K562 (cell line): ENCODE data around the gene UNC93B1. TPM values are rescaled to one million over a fixed set of nuclear protein-coding genes. Genes with fewer than 3 reads are reported as not detected.

ENCODE experiments used
- KDM1A ChIP-seq, 2 experiments: fragments of 450-650 bp; IDR thresholded peaks; 2 replicates each; pipeline ENCODE4 v1.6.1; 2016; ENCODE audit warnings: mild to moderate bottlenecking in 2 of 2
- KDM5B ChIP-seq: fragments of 200-600 bp; sonication (generic); IDR thresholded peaks from 2 replicates; pipeline ENCODE4 v1.6.1; 2012; ENCODE audit warnings: low read depth, mild to moderate bottlenecking, moderate library complexity, low read length, control low read depth, inconsistent platforms; ENCODE audit not compliant: insufficient replicate concordance
- KLF6 ChIP-seq: fragments of 250-450 bp; sonication (Bioruptor Pico); IDR thresholded peaks from 2 replicates; pipeline ENCODE4 v1.4.0; 2020; ENCODE audit warnings: mild to moderate bottlenecking, moderate library complexity, borderline replicate concordance
- MAFK ChIP-seq: IDR thresholded peaks from 2 replicates; pipeline ENCODE4 v1.6.1; 2011; ENCODE audit warnings: low read length, improper control_type of control experiment
- NCOR1 ChIP-seq: fragments of 450-650 bp; IDR thresholded peaks from 2 replicates; pipeline ENCODE4 v1.6.1; 2016; ENCODE audit warnings: mild to moderate bottlenecking, moderate library complexity
- POLR2AphosphoS5 ChIP-seq: IDR thresholded peaks from 2 replicates; pipeline ENCODE4 v1.6.1; 2011; ENCODE audit warnings: mild to moderate bottlenecking, low read depth, low read length, moderate library complexity; ENCODE audit not compliant: control insufficient read depth, insufficient read depth
- SAFB ChIP-seq: fragments of 200-400 bp; formaldehyde crosslinking; IDR thresholded peaks from 2 replicates; pipeline ENCODE4 v1.6.1; 2017; ENCODE audit warnings: low read depth, low read length, borderline replicate concordance
- SMARCA5 ChIP-seq: fragments of 450-650 bp; IDR thresholded peaks from 2 replicates; pipeline ENCODE4 v1.6.1; 2016
- SRSF9 ChIP-seq: fragments of 200-400 bp; formaldehyde crosslinking; IDR thresholded peaks from 2 replicates; pipeline ENCODE4 v1.6.1; 2017; ENCODE audit warnings: low read depth, low read length, borderline replicate concordance
- polyA plus RNA-seq, 8 experiments: library from polyadenylated mRNA; depleted of rRNA in 4 of 8; stranded (reverse) in 5 of 8; unstranded in 3 of 8; fragments of >200 nt; fragmentation: Nextera tagmentation in 2 of 8; fragmentation: Illumina TruSeq in 1 of 8; extraction: Ambion mirVana in 2 of 8; extraction: Trizol in 1 of 8; gene quantifications; 2 replicates each; pipeline versions ENCODE4 v1.2.1 to v1.2.3, GENCODE V29; 2011 to 2014; ENCODE audit warnings: inconsistent platforms in 1 of 8, missing spikeins in 1 of 8
- total RNA-seq, 7 experiments: library from RNA; depleted of rRNA in 6 of 7; stranded (reverse); fragments of >200 nt in 6 of 7; fragmentation: Illumina TruSeq in 2 of 7; extraction: Trizol in 2 of 7; gene quantifications; 2 replicates each; pipeline versions ENCODE4 v1.2.1 to v1.2.3, GENCODE V29; 2011 to 2021; ENCODE audit warnings: low replicate concordance in 1 of 7
- TF ChIP-seq, protein P1 (sequence below): sonication (generic); formaldehyde crosslinking; IDR thresholded peaks from 2 replicates; pipeline ENCODE4 v1.8.0; 2023; ENCODE audit warnings: missing genetic modification reagents, mild to moderate bottlenecking, borderline replicate concordance
- TF ChIP-seq, protein P2 (sequence below): fragments of 450-650 bp; IDR thresholded peaks from 2 replicates; pipeline ENCODE4 v1.6.1; 2014; ENCODE audit warnings: low read depth, mild to moderate bottlenecking, moderate library complexity, borderline replicate concordance
- TF ChIP-seq, protein P3 (sequence below): fragments of 250-450 bp; sonication (Bioruptor Pico); IDR thresholded peaks from 2 replicates; pipeline ENCODE4 v1.9.0; 2021; ENCODE audit warnings: mild to moderate bottlenecking
- TF ChIP-seq, protein P4 (sequence below): fragments of 250-450 bp; sonication (Bioruptor Pico); IDR thresholded peaks from 2 replicates; pipeline ENCODE4 v1.5.0; 2021; ENCODE audit warnings: mild to moderate bottlenecking, borderline replicate concordance
- TF ChIP-seq, protein P5 (sequence below): sonication (generic); formaldehyde crosslinking; IDR thresholded peaks from 2 replicates; pipeline ENCODE4 v1.8.0; 2022; ENCODE audit warnings: mild to moderate bottlenecking, low read depth, missing genetic modification reagents

The UNC93B1 gene
- total and polyA plus RNA-seq, 9 of the 15 experiments (the other 6 are each of a cell fraction or from before 2014, with no cell fraction given), result 0.10 to 13.6 (median 6.5) TPM

DNA sequence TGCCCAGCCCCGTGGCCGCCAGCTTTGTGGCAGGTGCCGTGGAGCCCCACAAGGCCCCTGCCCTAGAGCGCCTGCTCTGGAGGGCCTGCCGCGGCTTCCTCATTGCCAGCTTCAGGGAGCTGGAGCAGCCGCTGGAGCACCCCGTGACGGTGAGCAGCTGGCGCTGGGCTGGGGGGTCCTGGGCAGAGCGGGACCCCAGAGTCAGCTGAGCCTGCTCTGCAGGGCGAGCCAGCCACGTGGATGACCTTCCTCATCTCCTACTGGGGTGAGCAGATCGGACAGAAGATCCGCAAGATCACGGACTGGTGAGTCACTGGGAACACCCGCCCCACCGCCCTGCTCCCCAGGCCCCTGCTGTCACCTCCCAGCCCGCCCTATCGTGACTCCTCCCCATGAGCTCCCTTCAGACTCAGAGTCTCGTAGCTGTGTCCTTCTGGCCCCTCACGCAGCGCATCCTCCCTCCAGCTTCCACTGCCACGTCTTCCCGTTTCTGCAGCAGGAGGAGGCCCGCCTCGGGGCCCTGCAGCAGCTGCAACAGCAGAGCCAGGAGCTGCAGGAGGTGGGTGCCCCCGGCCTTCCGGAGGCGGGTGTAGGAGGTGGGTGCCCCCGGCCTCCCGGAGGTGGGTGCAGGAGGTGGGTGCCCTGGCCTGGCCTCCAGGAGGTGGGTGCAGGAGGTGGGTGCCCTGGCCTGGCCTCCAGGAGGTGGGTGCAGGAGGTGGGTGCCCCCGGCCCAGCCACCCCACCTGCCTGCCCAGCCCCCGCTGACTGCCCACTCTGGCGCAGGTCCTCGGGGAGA, 39.6 kb upstream of the UNC93B1 start (continued):
- TF ChIP-seq, protein P1, sequence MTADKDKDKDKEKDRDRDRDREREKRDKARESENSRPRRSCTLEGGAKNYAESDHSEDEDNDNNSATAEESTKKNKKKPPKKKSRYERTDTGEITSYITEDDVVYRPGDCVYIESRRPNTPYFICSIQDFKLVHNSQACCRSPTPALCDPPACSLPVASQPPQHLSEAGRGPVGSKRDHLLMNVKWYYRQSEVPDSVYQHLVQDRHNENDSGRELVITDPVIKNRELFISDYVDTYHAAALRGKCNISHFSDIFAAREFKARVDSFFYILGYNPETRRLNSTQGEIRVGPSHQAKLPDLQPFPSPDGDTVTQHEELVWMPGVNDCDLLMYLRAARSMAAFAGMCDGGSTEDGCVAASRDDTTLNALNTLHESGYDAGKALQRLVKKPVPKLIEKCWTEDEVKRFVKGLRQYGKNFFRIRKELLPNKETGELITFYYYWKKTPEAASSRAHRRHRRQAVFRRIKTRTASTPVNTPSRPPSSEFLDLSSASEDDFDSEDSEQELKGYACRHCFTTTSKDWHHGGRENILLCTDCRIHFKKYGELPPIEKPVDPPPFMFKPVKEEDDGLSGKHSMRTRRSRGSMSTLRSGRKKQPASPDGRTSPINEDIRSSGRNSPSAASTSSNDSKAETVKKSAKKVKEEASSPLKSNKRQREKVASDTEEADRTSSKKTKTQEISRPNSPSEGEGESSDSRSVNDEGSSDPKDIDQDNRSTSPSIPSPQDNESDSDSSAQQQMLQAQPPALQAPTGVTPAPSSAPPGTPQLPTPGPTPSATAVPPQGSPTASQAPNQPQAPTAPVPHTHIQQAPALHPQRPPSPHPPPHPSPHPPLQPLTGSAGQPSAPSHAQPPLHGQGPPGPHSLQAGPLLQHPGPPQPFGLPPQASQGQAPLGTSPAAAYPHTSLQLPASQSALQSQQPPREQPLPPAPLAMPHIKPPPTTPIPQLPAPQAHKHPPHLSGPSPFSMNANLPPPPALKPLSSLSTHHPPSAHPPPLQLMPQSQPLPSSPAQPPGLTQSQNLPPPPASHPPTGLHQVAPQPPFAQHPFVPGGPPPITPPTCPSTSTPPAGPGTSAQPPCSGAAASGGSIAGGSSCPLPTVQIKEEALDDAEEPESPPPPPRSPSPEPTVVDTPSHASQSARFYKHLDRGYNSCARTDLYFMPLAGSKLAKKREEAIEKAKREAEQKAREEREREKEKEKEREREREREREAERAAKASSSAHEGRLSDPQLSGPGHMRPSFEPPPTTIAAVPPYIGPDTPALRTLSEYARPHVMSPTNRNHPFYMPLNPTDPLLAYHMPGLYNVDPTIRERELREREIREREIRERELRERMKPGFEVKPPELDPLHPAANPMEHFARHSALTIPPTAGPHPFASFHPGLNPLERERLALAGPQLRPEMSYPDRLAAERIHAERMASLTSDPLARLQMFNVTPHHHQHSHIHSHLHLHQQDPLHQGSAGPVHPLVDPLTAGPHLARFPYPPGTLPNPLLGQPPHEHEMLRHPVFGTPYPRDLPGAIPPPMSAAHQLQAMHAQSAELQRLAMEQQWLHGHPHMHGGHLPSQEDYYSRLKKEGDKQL (CRISPR knock-in tag), result no peak
- no peak for TF ChIP-seq KDM1A (IDR thresholded peaks at IDR 0.05)
- no peak for TF ChIP-seq MAFK
- TF ChIP-seq SAFB, result no peak
- TF ChIP-seq SMARCA5, result no peak
- TF ChIP-seq, protein P2, sequence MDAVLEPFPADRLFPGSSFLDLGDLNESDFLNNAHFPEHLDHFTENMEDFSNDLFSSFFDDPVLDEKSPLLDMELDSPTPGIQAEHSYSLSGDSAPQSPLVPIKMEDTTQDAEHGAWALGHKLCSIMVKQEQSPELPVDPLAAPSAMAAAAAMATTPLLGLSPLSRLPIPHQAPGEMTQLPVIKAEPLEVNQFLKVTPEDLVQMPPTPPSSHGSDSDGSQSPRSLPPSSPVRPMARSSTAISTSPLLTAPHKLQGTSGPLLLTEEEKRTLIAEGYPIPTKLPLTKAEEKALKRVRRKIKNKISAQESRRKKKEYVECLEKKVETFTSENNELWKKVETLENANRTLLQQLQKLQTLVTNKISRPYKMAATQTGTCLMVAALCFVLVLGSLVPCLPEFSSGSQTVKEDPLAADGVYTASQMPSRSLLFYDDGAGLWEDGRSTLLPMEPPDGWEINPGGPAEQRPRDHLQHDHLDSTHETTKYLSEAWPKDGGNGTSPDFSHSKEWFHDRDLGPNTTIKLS, result peak; percentile 85; the same call in 1 of the 2 replicates
- no peak; the same call in 1 of the 2 replicates for TF ChIP-seq KLF6 (CRISPR knock-in tag)
- TF ChIP-seq, protein P3, sequence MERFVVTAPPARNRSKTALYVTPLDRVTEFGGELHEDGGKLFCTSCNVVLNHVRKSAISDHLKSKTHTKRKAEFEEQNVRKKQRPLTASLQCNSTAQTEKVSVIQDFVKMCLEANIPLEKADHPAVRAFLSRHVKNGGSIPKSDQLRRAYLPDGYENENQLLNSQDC (CRISPR knock-in tag), result no peak
- TF ChIP-seq, protein P4, sequence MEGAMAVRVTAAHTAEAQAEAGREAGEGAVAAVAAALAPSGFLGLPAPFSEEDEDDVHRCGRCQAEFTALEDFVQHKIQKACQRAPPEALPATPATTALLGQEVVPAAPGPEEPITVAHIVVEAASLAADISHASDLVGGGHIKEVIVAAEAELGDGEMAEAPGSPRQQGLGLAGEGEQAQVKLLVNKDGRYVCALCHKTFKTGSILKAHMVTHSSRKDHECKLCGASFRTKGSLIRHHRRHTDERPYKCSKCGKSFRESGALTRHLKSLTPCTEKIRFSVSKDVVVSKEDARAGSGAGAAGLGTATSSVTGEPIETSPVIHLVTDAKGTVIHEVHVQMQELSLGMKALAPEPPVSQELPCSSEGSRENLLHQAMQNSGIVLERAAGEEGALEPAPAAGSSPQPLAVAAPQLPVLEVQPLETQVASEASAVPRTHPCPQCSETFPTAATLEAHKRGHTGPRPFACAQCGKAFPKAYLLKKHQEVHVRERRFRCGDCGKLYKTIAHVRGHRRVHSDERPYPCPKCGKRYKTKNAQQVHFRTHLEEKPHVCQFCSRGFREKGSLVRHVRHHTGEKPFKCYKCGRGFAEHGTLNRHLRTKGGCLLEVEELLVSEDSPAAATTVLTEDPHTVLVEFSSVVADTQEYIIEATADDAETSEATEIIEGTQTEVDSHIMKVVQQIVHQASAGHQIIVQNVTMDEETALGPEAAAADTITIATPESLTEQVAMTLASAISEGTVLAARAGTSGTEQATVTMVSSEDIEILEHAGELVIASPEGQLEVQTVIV (CRISPR knock-in tag), result no peak
- TF ChIP-seq, protein P5, sequence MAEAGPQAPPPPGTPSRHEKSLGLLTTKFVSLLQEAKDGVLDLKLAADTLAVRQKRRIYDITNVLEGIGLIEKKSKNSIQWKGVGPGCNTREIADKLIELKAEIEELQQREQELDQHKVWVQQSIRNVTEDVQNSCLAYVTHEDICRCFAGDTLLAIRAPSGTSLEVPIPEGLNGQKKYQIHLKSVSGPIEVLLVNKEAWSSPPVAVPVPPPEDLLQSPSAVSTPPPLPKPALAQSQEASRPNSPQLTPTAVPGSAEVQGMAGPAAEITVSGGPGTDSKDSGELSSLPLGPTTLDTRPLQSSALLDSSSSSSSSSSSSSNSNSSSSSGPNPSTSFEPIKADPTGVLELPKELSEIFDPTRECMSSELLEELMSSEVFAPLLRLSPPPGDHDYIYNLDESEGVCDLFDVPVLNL (CRISPR knock-in tag), result no peak
- peak; percentile 34; the same call in 1 of the 2 replicates for TF ChIP-seq POLR2AphosphoS5
- no peak for TF ChIP-seq SRSF9
- no peak for TF ChIP-seq NCOR1
- peak; percentile 37 for TF ChIP-seq KDM5B
